IPS-20b (cell line): ENCODE results near the gene TLL2.

Source experiments
- H3K27ac ChIP-seq: one replicate; pipeline ENCODE4 v1.5.1; 2013; ENCODE audit warnings: low read length
- H3K27me3 ChIP-seq: 2 replicates; pipeline ENCODE4 v1.6.1; 2013; ENCODE audit warnings: mild to moderate bottlenecking, low read length, inconsistent platforms; ENCODE audit not compliant: insufficient read depth
- H3K36me3 ChIP-seq: 2 replicates; pipeline ENCODE4 v1.6.1; 2013; ENCODE audit warnings: low read depth, mild to moderate bottlenecking, inconsistent platforms, low read length, moderate library complexity; ENCODE audit not compliant: insufficient read depth
- H3K4me1 ChIP-seq: 2 replicates; pipeline ENCODE4 v1.6.1; 2013; ENCODE audit warnings: mild to moderate bottlenecking, control low read depth, inconsistent platforms, low read length, moderate library complexity; ENCODE audit not compliant: insufficient read depth
- H3K4me3 ChIP-seq: 2 replicates; pipeline ENCODE4 v1.5.1; 2013; ENCODE audit warnings: mild to moderate bottlenecking, low read length, inconsistent platforms
- H3K9ac ChIP-seq: 2 replicates; pipeline ENCODE4 v1.6.1; 2013; ENCODE audit warnings: low read depth, mild to moderate bottlenecking, inconsistent platforms, low read length, moderate library complexity
- H3K9me3 ChIP-seq: 2 replicates; pipeline ENCODE4 v1.6.1; 2013; ENCODE audit warnings: mild to moderate bottlenecking, low read depth, low read length, inconsistent platforms; ENCODE audit not compliant: insufficient read depth

TLL2 gene

DNA sequence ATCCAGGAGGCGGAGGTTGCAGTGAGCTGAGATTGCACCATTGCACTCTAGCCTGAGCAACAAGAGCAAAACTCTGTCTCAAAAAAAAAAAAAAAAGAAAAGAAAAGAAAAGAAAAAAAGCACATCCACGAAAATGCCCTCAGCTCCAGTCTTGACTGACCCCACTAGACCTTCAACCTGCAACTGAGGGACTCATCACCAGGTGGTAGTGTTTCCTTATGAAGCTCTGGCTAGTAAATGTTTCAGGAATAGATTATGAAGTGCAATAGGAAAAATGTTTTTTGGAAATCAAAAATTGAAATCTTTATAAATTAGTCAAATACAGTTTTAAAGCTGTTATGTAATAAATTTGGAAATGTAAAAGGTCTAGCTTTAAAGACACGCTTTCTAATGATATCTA, 22.4 kb downstream of the TLL2 start:
- Histone ChIP-seq H3K27ac (no peak overlapping the region), H3K9me3 (no peaks in the 10 kb centered on the region), H3K4me3 (no peak overlapping the region), H3K27me3 (no peaks in the 10 kb centered on the region), H3K9ac (no peak overlapping the region), H3K4me1 (no peaks in the 10 kb centered on the region), H3K36me3 (no peaks in the 10 kb centered on the region)

DNA sequence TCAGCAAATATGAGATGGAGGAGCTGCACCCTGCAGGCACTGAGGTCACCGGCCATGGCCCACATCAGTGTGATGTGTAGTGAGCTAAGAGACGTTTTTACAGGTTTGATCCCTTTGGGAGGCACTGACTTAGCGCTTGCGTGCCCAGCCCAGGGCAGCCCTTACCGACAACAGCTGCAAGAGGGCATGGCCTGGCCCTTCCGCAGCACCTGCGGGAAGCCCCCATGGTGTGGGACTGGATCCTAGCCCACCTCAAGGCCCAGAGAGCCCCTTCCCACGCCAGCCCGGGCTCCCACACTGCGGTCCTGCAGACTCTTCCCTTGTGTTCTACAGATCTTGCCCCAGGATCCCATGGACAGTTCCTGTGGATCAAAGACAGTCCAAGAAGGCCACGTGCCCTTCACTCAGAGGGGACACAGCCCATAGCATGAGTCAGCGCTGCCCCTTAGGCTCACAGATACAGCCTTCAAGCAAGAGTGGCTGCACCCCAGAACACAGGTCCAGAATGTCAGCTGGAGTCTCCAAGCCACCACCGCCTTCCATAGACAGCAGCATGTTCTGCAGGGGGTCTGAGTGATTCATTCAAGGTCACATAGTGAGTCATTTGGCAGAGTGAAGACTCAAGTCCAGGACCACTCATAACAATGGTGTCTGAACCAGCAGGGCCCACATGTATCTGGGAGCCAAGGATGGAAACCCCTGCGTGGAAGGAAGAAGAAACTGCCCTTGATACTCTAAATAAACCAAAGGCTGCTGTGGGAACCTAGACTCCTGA, 25.4 kb downstream of the TLL2 start:
- H3K27me3 ChIP-seq: no peaks in the 10 kb centered on the region
- no peaks in the 10 kb centered on the region for H3K9me3 ChIP-seq
- no peak overlapping the region for H3K27ac ChIP-seq
- no peaks in the 10 kb centered on the region for H3K36me3 ChIP-seq
- H3K4me1 ChIP-seq: no peaks in the 10 kb centered on the region
- H3K4me3 ChIP-seq: no peak overlapping the region
- no peak overlapping the region for H3K9ac ChIP-seq

DNA sequence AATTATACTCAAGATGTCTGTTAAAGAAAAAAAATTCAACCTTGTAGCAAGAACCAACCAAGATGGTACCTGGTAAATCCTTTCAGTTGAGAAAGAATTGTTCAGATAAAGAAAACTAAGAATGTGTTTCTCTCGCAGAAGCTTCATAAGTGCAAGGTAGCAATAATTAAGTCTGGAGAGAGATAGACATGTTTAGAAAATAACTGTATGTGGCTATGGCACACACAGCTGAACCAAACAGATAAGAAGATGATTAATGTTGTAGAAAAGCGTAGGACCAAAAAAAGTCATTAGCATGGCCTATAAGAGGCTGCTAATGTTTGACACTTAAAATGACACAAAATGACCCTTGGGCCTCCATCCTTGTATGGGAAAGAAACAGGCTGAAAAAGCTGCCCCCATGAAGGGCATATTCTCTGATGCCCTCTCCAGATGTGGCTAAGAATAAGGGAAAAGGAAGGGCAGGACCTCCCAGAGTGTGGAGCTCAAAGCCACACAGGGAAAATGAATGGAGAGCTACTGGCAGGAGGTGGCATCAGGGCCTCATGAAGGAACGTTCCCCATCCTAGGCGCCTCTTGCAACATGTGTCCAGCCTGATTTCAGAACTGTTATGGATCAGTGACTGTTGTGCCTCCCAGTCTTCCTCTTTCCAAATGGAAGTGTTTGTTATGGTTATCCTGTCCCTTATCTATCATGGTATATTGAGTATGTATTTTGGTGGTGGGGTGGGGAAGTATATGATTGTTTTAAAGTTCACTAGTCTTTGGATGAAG, 30.7 kb downstream of the TLL2 start:
- no peak overlapping the region for H3K9ac ChIP-seq
- no peak overlapping the region for H3K4me3 ChIP-seq
- H3K4me1 ChIP-seq: no peaks in the 10 kb centered on the region
- H3K9me3 ChIP-seq: no peaks in the 10 kb centered on the region
- H3K36me3 ChIP-seq: no peaks in the 10 kb centered on the region
- no peaks in the 10 kb centered on the region for H3K27me3 ChIP-seq
- H3K27ac ChIP-seq: no peak overlapping the region

DNA sequence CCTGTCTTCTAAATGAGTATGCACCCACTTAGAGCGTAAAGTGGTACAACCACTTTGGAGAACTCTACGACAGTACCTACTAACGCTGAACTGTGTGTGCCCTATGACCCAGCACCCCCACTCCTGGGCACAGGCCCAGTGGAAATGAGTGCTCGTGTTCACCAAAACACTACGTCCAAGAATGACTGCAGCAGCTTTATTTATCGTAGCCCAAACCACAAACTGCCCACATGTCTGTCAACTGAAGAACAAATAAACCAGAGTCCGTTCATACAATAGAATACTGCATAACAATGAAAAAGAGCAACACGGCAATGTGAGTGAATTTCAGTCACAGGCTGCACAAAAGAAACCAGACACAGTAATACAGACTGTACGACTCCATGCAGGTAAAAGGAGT, 35.4 kb downstream of the TLL2 start:
- no peaks in the 10 kb centered on the region for H3K4me1 ChIP-seq

DNA sequence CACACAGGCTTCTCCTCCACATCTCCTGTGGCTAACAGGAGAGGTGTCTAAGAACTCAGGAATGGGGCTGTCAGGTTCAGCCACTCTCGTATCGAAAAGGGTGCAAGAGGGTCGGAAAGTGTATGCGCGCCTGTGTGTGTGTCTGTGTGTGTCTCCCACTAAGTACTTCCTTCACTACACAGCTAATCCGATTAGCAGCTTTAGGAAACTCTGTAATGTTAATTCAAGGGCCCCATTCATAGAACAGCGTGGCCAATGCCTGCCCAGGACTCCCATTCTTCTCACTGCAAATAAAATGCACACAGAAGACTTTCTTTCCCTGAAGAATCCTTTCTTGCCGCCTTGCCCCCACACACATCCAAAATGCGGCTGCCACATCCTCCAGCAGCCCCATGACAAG, 39.9 kb downstream of the TLL2 start:
- Histone ChIP-seq H3K4me1 (peaks cover 2% of the 10 kb centered on the region; the same call in 1 of the 2 replicates), H3K27me3 (no peaks in the 10 kb centered on the region), H3K4me3 (no peak overlapping the region), H3K9me3 (no peaks in the 10 kb centered on the region; the same call in none of the 2 replicates), H3K36me3 (no peaks in the 10 kb centered on the region), H3K9ac (no peak overlapping the region), H3K27ac (no peak overlapping the region)

More for the DNA sequence above, 35.4 kb downstream of the TLL2 start:
- H3K4me3 ChIP-seq: no peak overlapping the region
- no peak overlapping the region for H3K9ac ChIP-seq
- H3K27me3 ChIP-seq: no peaks in the 10 kb centered on the region
- no peak overlapping the region for H3K27ac ChIP-seq
- no peaks in the 10 kb centered on the region for H3K36me3 ChIP-seq
- H3K9me3 ChIP-seq: no peaks in the 10 kb centered on the region; the same call in none of the 2 replicates

DNA sequence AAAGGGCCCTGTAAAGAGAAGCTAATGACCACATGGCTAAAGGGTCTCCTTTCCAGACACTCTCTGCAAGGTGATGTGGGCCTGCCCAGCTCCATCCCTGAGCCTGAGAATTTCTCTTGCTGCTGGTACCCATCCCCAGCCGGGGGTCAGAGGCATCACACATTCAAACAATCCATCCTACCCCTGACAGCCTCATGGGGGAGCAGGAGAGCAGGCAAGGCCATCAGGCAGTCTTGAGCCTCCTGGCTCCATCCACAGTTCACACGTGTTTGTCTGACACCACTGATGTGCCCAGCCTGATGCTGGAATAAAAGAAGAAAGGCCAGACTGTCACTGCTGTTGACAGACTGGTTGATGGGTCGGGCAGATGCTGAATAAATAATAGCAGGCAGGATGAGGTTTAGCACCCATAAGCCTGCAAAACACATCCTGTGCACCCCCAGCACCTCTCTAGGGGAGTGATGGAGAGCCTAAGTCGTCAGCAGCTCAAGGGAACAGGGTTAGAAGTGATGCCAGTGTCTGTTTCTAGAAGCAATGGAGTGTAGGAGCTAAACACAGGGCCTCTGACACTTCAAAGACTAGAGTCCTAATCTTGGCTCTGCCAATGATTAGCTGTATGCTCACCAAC, 43.5 kb downstream of the TLL2 start:
- H3K4me3 ChIP-seq: no peak overlapping the region
- H3K27ac ChIP-seq: no peak overlapping the region
- no peak overlapping the region for H3K9ac ChIP-seq
- H3K4me1 ChIP-seq: peaks cover 2% of the 10 kb centered on the region; the same call in 1 of the 2 replicates
- no peaks in the 10 kb centered on the region; the same call in none of the 2 replicates for H3K9me3 ChIP-seq
- H3K36me3 ChIP-seq: no peaks in the 10 kb centered on the region
- no peaks in the 10 kb centered on the region for H3K27me3 ChIP-seq

DNA sequence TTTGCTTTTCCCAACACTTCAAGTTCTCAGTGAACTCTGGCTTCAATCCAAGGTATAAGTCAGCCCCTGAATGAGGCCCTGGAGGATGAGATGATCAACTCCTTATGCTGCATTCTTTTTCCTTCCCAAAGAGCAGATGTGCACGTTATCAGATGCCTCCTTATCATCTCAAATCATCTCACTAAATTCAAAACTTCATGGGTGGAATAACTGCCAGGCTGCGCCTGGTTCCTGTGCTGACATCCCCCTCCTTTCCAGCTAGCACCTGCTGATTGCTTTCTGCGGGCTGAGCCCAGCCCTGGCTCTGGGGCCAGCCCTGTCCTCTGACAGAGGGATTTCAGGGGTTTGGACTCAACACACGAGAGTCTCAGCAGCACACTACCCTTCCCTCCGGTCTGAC, 44.9 kb downstream of the TLL2 start:
- no peaks in the 10 kb centered on the region for H3K36me3 ChIP-seq
- H3K27ac ChIP-seq: no peak overlapping the region
- no peaks in the 10 kb centered on the region for H3K9me3 ChIP-seq
- peaks cover 2% of the 10 kb centered on the region; the same call in 1 of the 2 replicates for H3K4me1 ChIP-seq
- H3K9ac ChIP-seq: no peak overlapping the region
- no peaks in the 10 kb centered on the region for H3K27me3 ChIP-seq
- no peak overlapping the region for H3K4me3 ChIP-seq

DNA sequence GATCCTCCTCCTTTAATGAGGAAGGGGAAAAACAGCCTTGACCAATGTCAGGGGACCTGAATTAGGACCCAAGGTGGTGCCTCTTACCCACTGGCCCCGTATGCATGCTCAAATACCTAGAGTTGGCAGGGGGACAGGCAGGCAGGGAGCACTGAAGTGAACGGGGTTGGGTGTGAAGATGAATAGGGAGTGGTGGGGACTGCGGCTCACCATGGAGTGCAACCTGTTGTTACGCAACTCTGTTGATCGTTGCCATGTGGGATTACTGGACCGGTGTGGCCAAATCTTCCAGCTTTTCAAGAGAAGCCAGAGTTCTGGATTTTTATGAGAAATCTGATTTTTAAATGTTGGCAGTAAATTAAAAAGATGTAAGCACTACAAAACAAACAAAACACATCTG, 48.1 kb downstream of the TLL2 start:
- Histone ChIP-seq H3K36me3 (no peaks in the 10 kb centered on the region), H3K4me3 (no peak overlapping the region), H3K27me3 (no peaks in the 10 kb centered on the region), H3K4me1 (peaks cover 2% of the 10 kb centered on the region; the same call in 1 of the 2 replicates), H3K27ac (no peak overlapping the region), H3K9ac (no peak overlapping the region), H3K9me3 (no peaks in the 10 kb centered on the region; the same call in none of the 2 replicates)

DNA sequence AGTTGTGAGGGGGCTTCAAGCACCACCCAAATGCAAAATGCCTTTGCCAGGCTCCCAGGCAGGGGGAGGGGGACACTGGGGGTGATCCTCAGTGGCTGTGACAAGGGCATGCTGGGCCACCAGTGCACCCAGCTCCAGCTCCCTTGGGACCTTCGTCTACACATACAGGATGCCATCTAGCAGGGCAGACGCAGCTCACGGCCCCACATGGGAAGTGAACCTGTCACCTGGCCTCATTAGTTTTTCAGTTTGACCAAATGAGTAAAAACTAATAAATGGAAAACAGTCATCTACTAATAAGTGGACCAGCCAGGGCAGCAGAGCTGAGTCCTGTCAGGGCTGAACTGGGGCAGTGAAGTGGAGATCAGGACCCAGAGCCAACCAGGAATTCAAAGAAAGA, 50.2 kb downstream of the TLL2 start:
- Histone ChIP-seq H3K27me3 (no peaks in the 10 kb centered on the region), H3K4me1 (no peaks in the 10 kb centered on the region; the same call in 1 of the 2 replicates), H3K9ac (no peak overlapping the region)

DNA sequence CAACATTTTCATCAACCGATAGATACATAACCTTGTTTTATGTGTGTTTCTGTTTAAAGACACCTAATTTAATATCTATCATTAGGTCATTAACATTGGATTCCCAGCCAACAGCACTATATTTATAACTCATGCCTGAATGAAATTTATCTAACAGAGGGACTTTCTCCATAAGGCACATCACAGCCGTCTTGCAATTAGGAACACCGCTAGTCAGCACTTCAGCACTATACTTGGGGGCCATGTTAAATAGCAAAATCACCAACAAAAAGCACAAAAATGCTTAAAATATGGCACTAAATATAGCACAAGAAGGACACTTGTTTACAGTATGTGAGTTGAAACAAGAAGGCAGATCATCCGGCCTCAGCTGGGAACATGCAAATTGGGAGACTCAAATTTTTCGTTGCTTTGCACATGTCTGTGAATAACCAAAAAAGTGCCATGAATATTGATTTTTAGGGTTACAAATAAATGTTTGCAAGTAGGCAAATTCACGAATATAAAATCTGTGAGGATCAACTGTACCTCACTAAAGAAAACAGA, 51.0 kb downstream of the TLL2 start:
- no peaks in the 10 kb centered on the region for H3K27me3 ChIP-seq
- H3K9me3 ChIP-seq: no peaks in the 10 kb centered on the region; the same call in none of the 2 replicates
- no peak overlapping the region for H3K4me3 ChIP-seq
- no peak overlapping the region for H3K27ac ChIP-seq
- no peak overlapping the region for H3K9ac ChIP-seq
- H3K4me1 ChIP-seq: no peaks in the 10 kb centered on the region
- H3K36me3 ChIP-seq: no peaks in the 10 kb centered on the region

More for the DNA sequence above, 50.2 kb downstream of the TLL2 start:
- Histone ChIP-seq H3K27ac (no peak overlapping the region), H3K9me3 (no peaks in the 10 kb centered on the region; the same call in none of the 2 replicates), H3K4me3 (no peak overlapping the region), H3K36me3 (no peaks in the 10 kb centered on the region)

DNA sequence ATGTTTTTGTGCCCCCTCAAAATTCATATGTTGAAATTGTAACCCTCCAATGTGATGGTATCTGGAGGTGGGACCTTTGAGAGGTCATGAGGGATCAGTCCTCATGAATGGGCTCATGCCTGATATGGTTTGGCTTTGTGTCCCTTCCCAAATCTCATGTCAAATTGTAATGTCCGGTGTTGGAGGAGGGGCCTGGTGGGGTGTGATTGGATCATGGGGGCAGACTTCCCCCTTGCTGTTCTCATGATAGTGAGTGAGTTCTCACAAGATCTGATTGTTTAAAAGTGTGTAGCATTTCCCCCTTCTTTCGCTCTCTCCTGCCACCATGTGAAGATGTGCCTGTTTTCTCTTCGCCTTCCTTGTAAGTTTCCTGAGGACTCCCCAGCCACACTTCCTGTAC, 53.4 kb downstream of the TLL2 start:
- Histone ChIP-seq H3K4me3 (no peak overlapping the region), H3K27ac (no peak overlapping the region), H3K4me1 (no peaks in the 10 kb centered on the region), H3K9ac (no peak overlapping the region), H3K36me3 (no peaks in the 10 kb centered on the region), H3K9me3 (no peaks in the 10 kb centered on the region; the same call in none of the 2 replicates), H3K27me3 (no peaks in the 10 kb centered on the region)
